Measurements from ENCODE around the gene ATP10B.

ATP10B gene

GRCh38 chr5:160797020-160797419 lies 55.0 kb downstream of the ATP10B start:
- ATAC-seq (replicated peaks) (no peak), DNase-seq (no peak)
- Mint-ChIP-seq H3K27me3 (no peaks in the 10 kb centered on the region), H3K27ac (no peak overlapping the region), H3K36me3 (peaks cover 0 to 4% of the 10 kb centered on the region in 2 donors), H3K9me3 (no peaks in the 10 kb centered on the region), H3K4me3 (no peak overlapping the region), H3K4me1 (peaks cover 11 to 23% of the 10 kb centered on the region in 2 donors)

- Mint-ChIP-seq H3K4me1 (peaks cover 6 to 12% of the 10 kb centered on the region in 2 donors), H3K27me3 (no peaks in the 10 kb centered on the region)
- no peak for ATAC-seq (replicated peaks)
Observed at GRCh38 chr5:160793530-160793899, 58.5 kb downstream of the ATP10B start.

GRCh38 chr5:160792732-160793529 lies 59.1 kb downstream of the ATP10B start:
- Mint-ChIP-seq H3K27ac (peak overlapping the region; percentile 48), H3K9me3 (no peaks in the 10 kb centered on the region)
- no peak for ATAC-seq (replicated peaks)

More at GRCh38 chr5:160793530-160793899, 58.5 kb downstream of the ATP10B start:
- H3K9me3 Mint-ChIP-seq, result no peaks in the 10 kb centered on the region
- no peak overlapping the region for H3K4me3 Mint-ChIP-seq
- peaks cover 0 to 4% of the 10 kb centered on the region in 2 donors for H3K36me3 Mint-ChIP-seq
- H3K27ac Mint-ChIP-seq, result no peak overlapping the region
- DNase-seq, result no peak

GRCh38 chr5:160792281-160792680 lies 59.7 kb downstream of the ATP10B start:
- H3K4me3 Mint-ChIP-seq, result no peak overlapping the region
- peaks cover 0 to under 1% of the 10 kb centered on the region in 2 donors for H3K4me1 Mint-ChIP-seq
- ATAC-seq (replicated peaks) (peak; percentile 29 to 36), DNase-seq (no peak)
- no peaks in the 10 kb centered on the region for H3K9me3 Mint-ChIP-seq
- peaks cover 1 to 2% of the 10 kb centered on the region in 2 donors for H3K27me3 Mint-ChIP-seq
- no peaks in the 10 kb centered on the region for H3K36me3 Mint-ChIP-seq
- no peak overlapping the region for H3K27ac Mint-ChIP-seq

More at GRCh38 chr5:160792732-160793529, 59.1 kb downstream of the ATP10B start:
- H3K4me1 Mint-ChIP-seq, result peaks cover 1 to 7% of the 10 kb centered on the region in 2 donors
- H3K4me3 Mint-ChIP-seq, result no peak overlapping the region
- peaks cover 0 to 2% of the 10 kb centered on the region in 2 donors for H3K36me3 Mint-ChIP-seq
- DNase-seq, result no peak
- H3K27me3 Mint-ChIP-seq, result no peaks in the 10 kb centered on the region

- Mint-ChIP-seq H3K4me1 (no peaks in the 10 kb centered on the region), H3K27me3 (peaks cover 3 to 5% of the 10 kb centered on the region in 2 donors), H3K9me3 (no peaks in the 10 kb centered on the region), H3K36me3 (no peaks in the 10 kb centered on the region), H3K27ac (no peak overlapping the region), H3K4me3 (no peak overlapping the region)
- DNase-seq (no peak), ATAC-seq (replicated peaks) (no peak)
Observed at GRCh38 chr5:160789219-160789859, 62.7 kb downstream of the ATP10B start.

- H3K27ac Mint-ChIP-seq, result peak overlapping the region; percentile 37
- H3K9me3 Mint-ChIP-seq, result no peaks in the 10 kb centered on the region
- no peak for DNase-seq
- H3K27me3 Mint-ChIP-seq, result peaks cover 3 to 5% of the 10 kb centered on the region in 2 donors
- H3K36me3 Mint-ChIP-seq, result no peaks in the 10 kb centered on the region
- H3K4me3 Mint-ChIP-seq, result no peak overlapping the region
- ATAC-seq (replicated peaks), result no peak
- no peaks in the 10 kb centered on the region for H3K4me1 Mint-ChIP-seq
Observed at GRCh38 chr5:160788102-160788660, 63.8 kb downstream of the ATP10B start.

GRCh38 chr5:160787240-160787639 lies 64.8 kb downstream of the ATP10B start:
- DNase-seq (no peak), ATAC-seq (replicated peaks) (peak; percentile 54 to 59)
- H3K27ac Mint-ChIP-seq, result no peak overlapping the region
- H3K4me1 Mint-ChIP-seq, result no peaks in the 10 kb centered on the region
- H3K36me3 Mint-ChIP-seq, result no peaks in the 10 kb centered on the region
- peaks cover 3 to 5% of the 10 kb centered on the region in 2 donors for H3K27me3 Mint-ChIP-seq
- no peak overlapping the region for H3K4me3 Mint-ChIP-seq
- no peaks in the 10 kb centered on the region for H3K9me3 Mint-ChIP-seq

GRCh38 chr5:160774666-160775315 lies 77.2 kb downstream of the ATP10B start:
- H3K27me3 Mint-ChIP-seq, result peaks cover 0 to 9% of the 10 kb centered on the region in 2 donors
- DNase-seq (no peak), ATAC-seq (replicated peaks) (no peak)
- H3K4me1 Mint-ChIP-seq, result no peaks in the 10 kb centered on the region
- no peaks in the 10 kb centered on the region for H3K36me3 Mint-ChIP-seq
- no peaks in the 10 kb centered on the region for H3K9me3 Mint-ChIP-seq
- H3K4me3 Mint-ChIP-seq, result no peak overlapping the region
- H3K27ac Mint-ChIP-seq, result no peak overlapping the region

- Mint-ChIP-seq H3K27me3 (peaks cover 0 to 9% of the 10 kb centered on the region in 2 donors), H3K27ac (no peak overlapping the region), H3K36me3 (no peaks in the 10 kb centered on the region), H3K4me3 (no peak overlapping the region), H3K4me1 (no peaks in the 10 kb centered on the region), H3K9me3 (no peaks in the 10 kb centered on the region)
- DNase-seq (no peak), ATAC-seq (replicated peaks) (no peak)
Observed at GRCh38 chr5:160773646-160774410, 78.2 kb downstream of the ATP10B start.

- ATAC-seq (replicated peaks), result no peak
- Mint-ChIP-seq H3K4me3 (no peak overlapping the region), H3K4me1 (no peaks in the 10 kb centered on the region), H3K27me3 (peaks cover 0 to 9% of the 10 kb centered on the region in 2 donors), H3K36me3 (no peaks in the 10 kb centered on the region), H3K9me3 (no peaks in the 10 kb centered on the region), H3K27ac (no peak overlapping the region)
- DNase-seq, result no peak
Observed at GRCh38 chr5:160772854-160773253, 79.2 kb downstream of the ATP10B start.

GRCh38 chr5:160770718-160771117 lies 81.3 kb downstream of the ATP10B start:
- H3K27ac Mint-ChIP-seq, result no peak overlapping the region
- H3K36me3 Mint-ChIP-seq, result no peaks in the 10 kb centered on the region

GRCh38 chr5:160769301-160769700 lies 82.7 kb downstream of the ATP10B start:
- Mint-ChIP-seq H3K4me1 (no peaks in the 10 kb centered on the region), H3K36me3 (no peaks in the 10 kb centered on the region), H3K9me3 (no peaks in the 10 kb centered on the region), H3K4me3 (no peak overlapping the region), H3K27me3 (peaks cover 0 to 3% of the 10 kb centered on the region in 2 donors), H3K27ac (no peak overlapping the region)
- no peak for DNase-seq
- ATAC-seq (replicated peaks), result no peak

More at GRCh38 chr5:160770718-160771117, 81.3 kb downstream of the ATP10B start:
- no peaks in the 10 kb centered on the region for H3K9me3 Mint-ChIP-seq
- DNase-seq, result no peak
- H3K4me3 Mint-ChIP-seq, result no peak overlapping the region
- no peak for ATAC-seq (replicated peaks)
- H3K4me1 Mint-ChIP-seq, result no peaks in the 10 kb centered on the region
- H3K27me3 Mint-ChIP-seq, result no peaks in the 10 kb centered on the region

- H3K27me3 Mint-ChIP-seq, result peaks cover 11 to 22% of the 10 kb centered on the region in 2 donors
- H3K4me1 Mint-ChIP-seq, result no peaks in the 10 kb centered on the region
- no peak for DNase-seq
- no peak overlapping the region for H3K4me3 Mint-ChIP-seq
- H3K36me3 Mint-ChIP-seq, result no peaks in the 10 kb centered on the region
- H3K9me3 Mint-ChIP-seq, result peaks cover 7% of the 10 kb centered on the region in 2 donors
- no peak overlapping the region for H3K27ac Mint-ChIP-seq
- no peak for ATAC-seq (replicated peaks)
Observed at GRCh38 chr5:160767062-160767461, 84.9 kb downstream of the ATP10B start.

- H3K27ac Mint-ChIP-seq, result no peak overlapping the region
- no peak overlapping the region for H3K4me3 Mint-ChIP-seq
- peaks cover 7 to 10% of the 10 kb centered on the region in 2 donors for H3K9me3 Mint-ChIP-seq
- H3K36me3 Mint-ChIP-seq, result no peaks in the 10 kb centered on the region
- H3K27me3 Mint-ChIP-seq, result peaks cover 24 to 30% of the 10 kb centered on the region in 2 donors
- DNase-seq (no peak), ATAC-seq (replicated peaks) (no peak)
- H3K4me1 Mint-ChIP-seq, result no peaks in the 10 kb centered on the region
Observed at GRCh38 chr5:160760008-160760407, 92.0 kb downstream of the ATP10B start.

Measured in stimulated activated naive B cell treated with anti-CD40 and anti-IgM and Interleukin-4, amounts not matched to agents 10 μg/mL and 1 μg/mL and 100 μg/mL, for 72 hours (primary cell).